ENCODE data around the gene MYMX. TPM values are rescaled to one million over a fixed set of nuclear protein-coding genes. Genes with fewer than 3 reads are reported as not detected.

The MYMX gene
- polyA plus RNA-seq, 3 donors, result 0.57 to 0.83 (median 0.65) TPM

GRCh38 chr6:44219053-44219814 lies 2.5 kb downstream of the MYMX start:
- DNase-seq, result peak; percentile 88

GRCh38 chr6:44219815-44220784 lies 3.4 kb downstream of the MYMX start:
- DNase-seq, result no peak

DNA sequence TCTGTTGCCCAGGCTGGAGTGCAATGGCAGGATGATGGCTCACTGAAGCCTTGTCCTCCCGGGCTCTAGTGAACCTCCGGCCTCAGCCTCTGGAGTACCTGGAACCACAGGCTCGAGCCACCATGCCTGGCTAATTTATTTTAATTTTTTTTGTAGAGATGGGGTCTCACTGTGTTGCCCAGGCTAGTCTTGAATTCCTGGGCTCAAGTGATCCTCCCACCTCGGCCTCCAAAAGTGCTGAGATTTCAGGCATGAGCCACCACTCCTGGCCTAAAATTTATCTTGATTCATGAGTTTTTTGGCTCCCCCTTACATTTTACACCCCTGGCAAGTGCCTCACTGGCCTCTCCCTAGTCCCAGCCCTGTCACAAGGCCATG lies 4.2 kb downstream of the MYMX start:
- no peak for DNase-seq

GRCh38 chr6:44221291-44221960 lies 4.7 kb downstream of the MYMX start:
- DNase-seq, result no peak

GRCh38 chr6:44221961-44222335 lies 5.2 kb downstream of the MYMX start:
- DNase-seq, result no peak

- DNase-seq, result no peak
These were observed 6.0 kb downstream of the MYMX start for GRCh38 chr6:44222486-44223318.

DNA sequence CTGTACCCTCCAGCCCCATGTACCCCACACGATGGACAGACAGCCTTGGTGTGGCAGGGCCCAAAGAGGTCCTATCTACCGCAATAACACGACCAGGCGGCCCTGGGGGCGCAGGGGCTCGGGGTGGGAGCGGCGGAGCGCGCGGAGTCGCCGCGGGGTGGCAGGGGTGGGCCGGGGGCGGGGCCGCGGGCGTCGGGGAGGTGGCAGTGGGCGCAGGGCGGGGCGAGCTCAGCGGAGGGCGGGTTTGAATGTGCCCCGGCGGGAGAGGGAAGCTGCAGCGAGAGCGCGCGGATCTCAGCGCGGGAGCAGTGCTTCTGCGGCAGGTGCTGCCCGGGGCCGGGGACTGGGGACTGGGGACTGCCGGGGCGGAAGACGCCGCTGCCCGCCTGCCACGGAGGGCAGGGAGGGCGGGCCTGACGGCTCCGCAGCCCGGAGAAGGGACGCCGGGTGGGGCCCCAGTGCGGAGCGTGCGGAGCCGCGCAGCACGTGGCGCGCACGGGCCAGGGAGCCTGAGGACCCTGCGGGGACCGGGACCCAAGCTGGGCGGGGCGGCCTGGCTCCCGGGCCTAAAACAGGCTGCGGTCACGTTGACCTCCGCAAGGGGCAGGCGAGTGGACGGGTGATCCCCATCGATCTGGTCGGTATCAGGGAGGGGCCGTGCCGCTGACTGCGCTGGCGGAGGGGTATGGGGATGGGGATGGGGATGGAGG lies 6.7 kb downstream of the MYMX start, which contains the start of gene SLC29A1:
TSS of gene SLC29A1 (plus strand) at position 277 of the 710 bp plus-strand sequence. CDS start 3,719 bp downstream, outside the sequence.
- DNase-seq, result no peak

DNA sequence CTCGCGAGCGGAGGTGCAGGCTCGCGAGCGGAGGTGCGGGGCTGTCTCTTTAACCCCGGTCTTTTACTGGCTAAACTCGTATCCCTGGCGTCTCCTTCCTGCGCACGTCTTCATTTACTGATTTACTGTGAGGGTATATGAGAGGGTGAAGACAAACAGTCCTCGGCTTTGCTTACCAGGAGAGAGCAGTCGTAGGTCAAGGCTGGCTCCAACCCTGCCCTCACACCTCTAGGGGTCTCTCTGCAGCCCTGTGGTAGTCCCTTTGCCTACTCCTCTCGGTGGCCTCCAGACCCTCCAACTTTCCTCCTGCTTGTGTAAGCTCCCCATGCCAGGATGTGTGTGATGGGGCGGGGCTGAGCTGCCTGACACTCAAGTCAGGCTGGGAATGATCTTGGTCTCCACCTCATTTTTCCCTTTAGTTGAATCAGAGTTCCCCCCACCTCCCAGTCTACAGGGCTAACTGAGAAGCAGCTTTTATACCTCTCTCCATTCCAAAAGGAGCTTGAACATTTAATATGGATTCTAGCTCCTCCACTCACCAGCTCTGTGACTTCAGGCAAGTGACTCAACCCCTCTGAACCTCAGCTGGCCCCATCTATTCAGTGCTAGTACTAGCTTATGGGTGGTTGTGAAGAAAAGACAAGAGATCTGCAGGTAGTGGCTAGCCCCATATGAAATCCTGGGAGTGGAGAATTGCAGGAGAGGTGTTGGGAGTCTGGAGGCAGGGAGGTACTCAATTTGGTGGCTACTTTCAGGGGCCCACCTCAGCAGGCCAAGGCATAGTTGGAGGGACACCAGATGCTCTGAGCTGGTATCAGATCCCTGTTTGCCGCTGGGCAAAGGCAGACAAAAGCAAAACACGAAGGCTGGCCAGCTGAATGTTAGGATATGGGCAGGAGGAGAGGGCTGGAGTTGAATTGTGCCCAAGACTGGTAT lies 7.6 kb downstream of the MYMX start:
- DNase-seq, result no peak

DNA sequence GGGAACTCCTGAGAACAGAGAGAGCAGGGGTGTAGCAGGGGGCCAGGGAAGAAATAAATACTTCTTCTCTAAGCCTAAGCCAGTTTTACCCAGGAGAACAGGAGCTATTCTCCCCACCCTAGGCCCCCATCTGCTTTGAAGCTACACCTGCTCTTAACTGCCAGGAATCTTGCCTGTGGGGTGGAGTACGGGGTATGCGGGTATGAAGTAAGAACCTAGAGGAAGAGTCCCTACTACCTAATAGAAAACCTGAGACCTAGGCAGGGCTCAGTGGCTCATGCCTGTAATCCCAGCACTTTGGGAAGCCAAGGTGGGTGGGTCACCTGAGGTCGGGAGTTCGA lies 8.2 kb downstream of the MYMX start:
- no peak for DNase-seq

- DNase-seq, result no peak
These were observed 9.0 kb downstream of the MYMX start for GRCh38 chr6:44225579-44226325.

GRCh38 chr6:44226368-44227147 lies 9.8 kb downstream of the MYMX start:
- no peak for DNase-seq

DNA sequence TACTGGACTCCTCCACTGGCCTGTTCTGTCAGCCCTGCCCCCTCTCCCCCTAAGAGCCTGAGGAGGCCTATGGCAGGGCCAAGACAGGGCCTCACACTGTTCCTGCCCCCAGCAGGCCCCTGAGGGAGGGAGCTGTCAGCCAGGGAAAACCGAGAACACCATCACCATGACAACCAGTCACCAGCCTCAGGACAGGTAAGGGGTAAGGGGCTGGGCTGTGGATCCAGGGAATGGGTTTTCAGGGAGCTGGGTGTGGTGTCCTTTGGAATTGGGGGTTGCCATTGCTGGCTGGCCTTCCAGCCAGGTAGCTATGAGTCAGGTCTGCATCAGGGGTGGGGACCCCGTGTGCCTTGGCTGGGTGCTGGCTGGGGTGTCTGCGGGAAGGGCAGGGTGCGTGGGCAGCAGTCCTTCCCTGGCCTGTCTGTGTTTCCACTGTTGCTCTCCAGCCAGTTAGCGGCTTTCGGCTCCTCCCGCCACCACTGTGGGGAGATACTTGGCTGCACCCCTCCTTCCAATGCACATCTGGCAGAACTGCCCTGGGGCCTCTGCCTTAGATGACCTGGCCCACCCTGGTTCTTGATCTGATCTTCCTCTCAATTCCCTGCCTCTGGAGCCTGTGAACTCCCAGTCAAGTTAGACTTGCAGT lies 10.5 kb downstream of the MYMX start:
- DNase-seq, result no peak

DNA sequence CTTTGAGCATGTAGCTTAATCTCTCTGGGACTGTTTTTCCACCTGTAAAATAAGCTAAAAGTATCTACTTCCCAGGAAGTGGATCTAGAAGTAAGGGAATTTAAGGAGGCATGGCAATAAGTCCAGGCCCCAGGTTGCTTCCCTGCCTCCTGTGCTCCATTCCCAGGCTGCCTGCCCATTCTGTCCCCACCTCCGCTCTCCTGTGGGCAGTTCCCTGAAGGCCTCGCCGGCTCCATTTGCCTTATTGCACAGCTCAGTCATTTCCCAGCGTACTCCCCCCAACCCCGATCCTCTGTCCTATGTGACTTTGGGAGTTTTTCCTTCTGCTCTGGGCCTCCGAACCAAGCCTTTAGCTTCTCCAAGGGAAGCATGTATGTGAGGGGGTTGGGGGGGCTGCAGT lies 11.3 kb downstream of the MYMX start:
- no peak for DNase-seq

DNA sequence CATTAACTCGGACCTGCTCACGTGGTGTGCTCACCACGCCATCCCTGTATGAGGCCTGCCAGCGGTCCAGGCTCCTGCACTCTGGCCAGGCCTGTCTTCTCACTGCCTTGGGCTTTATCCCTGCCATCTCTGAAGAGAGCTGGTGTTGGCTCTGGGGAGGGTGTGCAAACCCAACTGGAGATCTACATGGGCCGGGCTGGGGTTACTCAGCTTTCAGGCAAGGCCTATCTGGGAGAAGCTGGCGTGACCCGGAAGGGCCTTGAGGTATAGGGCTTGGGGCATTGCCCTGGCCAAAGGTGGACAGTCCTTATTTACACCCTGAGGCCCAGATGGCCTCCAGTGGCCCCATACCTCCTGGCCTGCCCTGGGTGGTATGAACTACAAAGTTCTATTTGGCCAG lies 11.7 kb downstream of the MYMX start:
- no peak for DNase-seq

DNA sequence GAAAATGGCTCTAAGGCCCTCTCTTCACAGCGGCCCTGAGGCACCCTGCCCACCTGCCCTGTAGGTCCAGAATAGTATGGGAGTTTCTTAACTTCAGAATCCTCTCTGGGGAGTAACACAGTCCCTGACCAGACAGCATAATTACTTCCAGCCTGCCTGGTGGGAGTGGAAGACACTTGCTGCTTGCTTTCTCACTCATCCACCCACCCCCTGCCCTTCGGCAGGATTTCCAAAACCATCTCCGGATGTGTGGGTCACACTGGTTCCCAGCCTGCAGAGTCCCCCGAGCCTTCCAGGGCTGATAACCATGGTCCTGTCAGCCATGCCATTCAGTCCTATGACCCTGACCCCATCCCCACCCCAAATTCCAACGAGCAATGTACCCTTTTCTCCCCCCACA lies 12.1 kb downstream of the MYMX start:
- no peak for DNase-seq

DNA sequence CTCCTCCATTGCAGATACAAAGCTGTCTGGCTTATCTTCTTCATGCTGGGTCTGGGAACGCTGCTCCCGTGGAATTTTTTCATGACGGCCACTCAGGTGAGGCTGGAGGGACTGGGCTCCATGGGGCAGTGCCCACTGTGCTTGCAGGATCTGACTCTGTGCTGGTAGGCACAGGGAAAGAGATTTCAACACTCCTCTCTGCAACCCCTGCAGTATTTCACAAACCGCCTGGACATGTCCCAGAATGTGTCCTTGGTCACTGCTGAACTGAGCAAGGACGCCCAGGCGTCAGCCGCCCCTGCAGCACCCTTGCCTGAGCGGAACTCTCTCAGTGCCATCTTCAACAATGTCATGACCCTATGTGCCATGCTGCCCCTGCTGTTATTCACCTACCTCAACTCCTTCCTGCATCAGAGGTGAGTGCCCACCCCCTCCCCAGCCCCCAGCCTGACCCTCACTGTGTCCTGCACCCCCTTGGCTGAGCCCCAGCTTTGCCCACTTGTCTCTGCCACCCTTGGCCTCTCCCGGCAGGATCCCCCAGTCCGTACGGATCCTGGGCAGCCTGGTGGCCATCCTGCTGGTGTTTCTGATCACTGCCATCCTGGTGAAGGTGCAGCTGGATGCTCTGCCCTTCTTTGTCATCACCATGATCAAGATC lies 12.8 kb downstream of the MYMX start:
- no peak for DNase-seq

All from renal pelvis (tissue), 4 donors.